GM15510 (cell line): ENCODE data around the gene CACNA2D3.

ENCODE experiments used
- POLR2A ChIP-seq: IDR thresholded peaks from 3 replicates; pipeline ENCODE4 v1.6.1; 2011; ENCODE audit warnings: borderline replicate concordance; ENCODE audit not compliant: insufficient read length; ENCODE audit errors: extremely low read depth

The CACNA2D3 gene

DNA sequence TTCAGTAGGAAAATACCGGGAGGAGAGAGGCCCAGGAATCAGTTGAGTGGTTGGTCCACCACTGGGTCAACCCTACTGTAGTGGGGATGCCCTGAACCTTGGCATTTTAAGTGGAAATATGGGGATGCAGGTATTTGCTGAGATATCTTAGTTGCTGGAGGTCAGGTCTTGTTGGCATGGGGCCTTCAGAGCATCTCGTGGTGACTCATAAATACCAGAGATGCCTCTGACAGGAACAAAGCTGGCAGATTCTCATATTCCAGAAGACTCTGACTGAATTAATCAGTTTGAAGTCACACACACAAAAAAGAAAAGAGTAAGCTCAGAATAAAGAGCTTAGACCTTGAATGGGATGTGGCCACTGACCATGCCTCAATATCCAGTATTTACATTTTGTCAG is 91.6 kb downstream of the CACNA2D3 start:
- TF ChIP-seq POLR2A: no peak

DNA sequence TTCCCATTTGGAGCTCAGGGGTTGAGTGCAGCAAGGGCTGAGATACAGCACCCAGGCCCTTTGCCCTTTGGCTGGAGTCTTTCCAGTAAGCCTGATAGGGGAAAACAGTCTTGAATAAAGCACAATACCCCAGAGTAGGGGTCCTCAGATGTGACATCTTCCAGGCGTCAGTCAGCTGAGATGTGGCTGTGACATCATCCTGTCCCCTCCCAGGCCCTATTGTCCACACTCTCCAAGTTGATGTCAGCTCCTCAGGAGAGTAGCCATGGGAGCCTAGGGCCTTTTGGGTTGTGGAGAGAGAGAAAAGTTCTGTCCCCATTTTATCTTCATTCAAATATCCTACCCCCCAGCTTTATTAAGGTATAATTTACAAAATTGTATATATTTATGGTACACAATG is 92.5 kb downstream of the CACNA2D3 start:
- no peak for TF ChIP-seq POLR2A

DNA sequence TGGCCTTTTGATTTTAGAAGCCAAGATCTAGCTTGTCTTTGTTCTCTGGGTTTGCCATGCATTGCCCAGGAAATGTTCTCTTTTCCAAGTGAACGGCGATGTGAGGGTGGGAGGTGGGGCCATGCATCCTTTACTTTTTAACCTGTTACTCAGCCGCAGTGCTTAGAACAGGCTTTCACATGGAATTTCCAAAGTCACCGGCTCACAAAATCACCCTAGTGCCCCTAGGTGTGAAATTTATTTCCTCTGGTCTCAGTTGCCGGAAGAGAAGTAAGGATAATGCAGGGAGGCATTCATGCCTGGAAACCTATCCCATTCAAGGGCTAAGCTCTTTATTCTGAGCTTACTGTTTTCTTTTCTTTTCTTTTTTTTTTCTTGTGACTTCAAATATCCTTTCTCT is 93.2 kb downstream of the CACNA2D3 start:
- TF ChIP-seq POLR2A: no peak

DNA sequence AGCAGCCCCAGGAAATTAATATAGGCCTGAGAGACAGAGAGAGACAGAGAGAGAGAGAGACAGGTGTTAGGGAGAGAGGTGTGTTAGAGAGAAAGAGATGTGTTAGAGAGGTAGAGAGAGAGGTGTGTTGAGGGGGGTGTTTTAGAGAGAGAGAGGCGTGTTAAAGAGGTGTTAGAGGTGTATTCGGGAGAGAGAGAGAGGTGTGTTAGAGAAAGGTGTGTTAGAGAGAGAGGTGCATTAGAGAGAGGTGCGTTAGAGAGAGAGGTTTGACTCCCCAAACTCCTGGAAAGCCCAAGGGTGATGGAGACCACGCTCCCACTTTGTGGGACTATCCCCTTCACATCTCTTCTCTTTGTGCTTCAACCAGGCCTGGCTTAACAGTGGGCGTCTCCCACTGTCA is 95.5 kb downstream of the CACNA2D3 start:
- TF ChIP-seq POLR2A: no peak

DNA sequence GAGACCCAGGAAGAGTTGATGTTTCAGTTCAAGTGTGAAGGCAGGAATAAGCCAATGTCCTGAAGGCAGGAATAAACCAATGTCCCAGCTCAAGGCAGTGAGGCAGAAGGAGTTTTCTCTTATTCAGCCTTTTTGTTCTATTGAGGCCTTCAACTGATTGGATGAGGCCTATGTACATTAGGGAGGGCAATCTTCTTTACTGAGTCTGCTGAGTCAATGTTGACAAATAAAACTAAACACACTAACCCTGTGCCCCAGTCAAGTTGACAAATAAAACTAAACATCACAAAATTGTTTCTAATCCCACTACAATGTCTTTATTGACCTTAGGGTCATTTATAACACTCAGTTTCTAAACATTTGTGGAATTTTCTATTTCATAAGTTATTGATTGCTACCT is 100.0 kb downstream of the CACNA2D3 start:
- TF ChIP-seq POLR2A: no peak

DNA sequence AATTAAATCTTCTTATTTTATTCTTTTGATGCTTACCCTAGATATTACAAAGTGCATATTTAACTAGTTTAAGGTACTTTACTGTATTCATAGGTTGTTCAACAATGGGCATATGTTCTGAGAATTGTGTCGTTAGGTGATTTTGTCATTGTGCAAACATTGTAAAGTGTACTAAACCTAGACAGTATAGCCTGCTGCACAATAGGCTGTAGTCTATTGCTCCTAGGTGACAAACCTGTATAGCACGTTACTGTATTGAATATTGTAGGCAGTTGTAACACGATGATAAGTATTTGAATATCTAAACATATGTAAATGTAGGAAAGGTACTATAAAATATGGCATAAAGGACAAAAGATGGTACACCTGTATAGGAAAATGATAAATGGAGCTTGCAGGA is 100.7 kb downstream of the CACNA2D3 start:
- TF ChIP-seq POLR2A: no peak

DNA sequence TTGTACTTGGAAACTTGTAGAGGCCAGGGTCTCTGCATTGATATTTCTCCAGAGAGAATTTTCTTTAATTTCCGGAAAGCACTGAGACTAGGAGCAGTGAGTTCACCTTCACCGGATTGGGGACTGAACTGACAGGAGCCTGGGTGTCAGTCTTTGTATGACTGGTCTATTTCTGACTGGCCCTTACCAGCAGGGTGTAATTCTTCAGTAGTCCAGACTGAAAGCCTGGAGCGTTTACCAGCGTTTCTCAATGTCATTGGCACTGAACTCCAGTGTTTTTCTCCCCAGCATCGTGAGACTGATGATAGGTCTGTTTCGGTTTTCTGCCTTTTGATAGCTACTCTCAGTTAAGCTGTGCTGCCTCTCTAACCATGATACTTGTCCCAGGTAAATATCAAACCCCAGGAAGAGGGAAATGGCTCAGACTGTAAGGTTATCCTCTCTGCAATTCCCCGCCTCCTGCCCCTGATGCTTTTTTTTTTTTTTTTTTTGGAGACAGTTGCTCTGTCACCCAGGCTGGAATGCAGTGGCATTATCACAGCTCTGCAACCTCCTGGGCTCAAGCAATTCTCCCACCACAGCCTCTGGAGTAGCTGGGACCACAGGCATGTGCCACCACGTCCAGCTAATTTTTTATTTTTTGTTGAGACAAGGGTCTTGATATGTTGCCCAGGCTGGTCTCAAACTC is 103.6 kb downstream of the CACNA2D3 start:
- no peak for TF ChIP-seq POLR2A

DNA sequence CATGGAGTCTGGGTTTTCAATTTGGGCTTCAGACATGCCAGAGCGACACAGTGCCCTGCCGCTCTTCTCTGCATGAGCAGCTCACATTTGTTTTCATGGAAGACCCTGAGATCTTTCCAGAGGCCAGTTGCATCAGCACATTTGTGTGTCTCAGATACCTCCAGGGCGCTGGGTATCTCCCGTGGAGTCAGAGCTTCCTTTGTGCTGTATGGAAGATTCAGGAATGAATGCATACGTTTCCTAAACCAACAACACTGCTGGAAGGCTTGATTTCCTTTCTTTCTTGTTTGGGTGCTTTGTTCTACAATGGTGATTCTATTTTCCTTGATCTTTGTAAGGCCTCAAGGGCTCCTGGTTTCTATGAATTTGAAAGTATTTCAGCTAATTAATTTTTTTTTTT is 106.5 kb downstream of the CACNA2D3 start:
- no peak for TF ChIP-seq POLR2A

DNA sequence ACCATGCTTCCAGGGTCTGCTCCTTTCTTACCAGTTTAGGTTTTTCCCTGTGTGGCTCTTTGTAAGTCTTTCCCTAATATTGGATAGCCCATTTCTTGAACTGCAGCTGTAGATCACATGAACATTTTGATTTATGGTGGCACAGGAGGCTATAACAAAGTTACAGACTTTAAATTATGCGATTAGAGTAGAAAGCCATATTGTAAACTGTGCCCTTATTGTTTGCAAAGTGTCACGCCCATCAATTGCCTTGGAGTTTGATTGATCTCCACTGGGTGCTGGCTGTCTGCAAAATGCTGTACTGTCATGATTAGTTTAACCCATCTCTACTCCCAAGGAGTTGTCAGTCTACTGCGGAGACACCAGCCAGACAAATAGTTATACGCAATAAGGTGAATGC is 110.3 kb downstream of the CACNA2D3 start:
- no peak for TF ChIP-seq POLR2A

DNA sequence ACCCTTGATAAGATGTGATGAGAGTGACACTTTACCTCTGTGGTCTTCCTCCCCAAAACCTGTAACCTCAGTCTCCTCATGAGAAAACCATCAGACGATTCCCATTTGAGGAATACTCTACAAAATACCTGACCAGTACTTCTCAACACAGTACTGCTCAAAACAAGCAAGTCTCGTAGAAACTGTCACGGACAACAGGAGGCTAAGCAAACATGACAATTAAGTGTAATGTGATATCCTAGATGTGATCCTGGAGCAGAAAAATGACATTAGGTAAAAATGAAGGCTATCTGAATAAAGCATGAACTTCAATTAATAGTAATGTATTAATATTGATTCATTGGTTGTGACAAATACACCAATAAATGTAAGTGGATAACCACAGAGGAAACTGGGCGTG is 113.6 kb downstream of the CACNA2D3 start:
- TF ChIP-seq POLR2A: no peak

DNA sequence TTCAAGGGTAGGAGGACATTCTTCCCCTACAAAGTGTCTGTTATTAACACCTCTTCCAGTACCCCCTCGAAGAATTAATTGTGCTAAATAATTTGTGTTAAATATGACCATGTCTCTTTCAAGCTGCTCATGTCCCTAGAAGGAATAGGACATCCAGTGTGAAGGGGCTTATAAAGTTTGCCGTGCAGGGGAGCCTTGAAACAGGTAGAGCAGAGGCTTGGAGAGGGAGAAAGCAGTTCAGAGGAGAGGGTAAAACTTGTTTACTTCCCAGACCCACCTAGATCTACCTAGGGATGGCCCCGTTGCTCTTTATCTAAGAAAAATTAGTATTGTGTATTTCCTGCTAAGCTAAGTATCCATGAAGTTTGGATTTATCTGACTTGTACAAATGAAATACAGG is 114.8 kb downstream of the CACNA2D3 start:
- no peak for TF ChIP-seq POLR2A

DNA sequence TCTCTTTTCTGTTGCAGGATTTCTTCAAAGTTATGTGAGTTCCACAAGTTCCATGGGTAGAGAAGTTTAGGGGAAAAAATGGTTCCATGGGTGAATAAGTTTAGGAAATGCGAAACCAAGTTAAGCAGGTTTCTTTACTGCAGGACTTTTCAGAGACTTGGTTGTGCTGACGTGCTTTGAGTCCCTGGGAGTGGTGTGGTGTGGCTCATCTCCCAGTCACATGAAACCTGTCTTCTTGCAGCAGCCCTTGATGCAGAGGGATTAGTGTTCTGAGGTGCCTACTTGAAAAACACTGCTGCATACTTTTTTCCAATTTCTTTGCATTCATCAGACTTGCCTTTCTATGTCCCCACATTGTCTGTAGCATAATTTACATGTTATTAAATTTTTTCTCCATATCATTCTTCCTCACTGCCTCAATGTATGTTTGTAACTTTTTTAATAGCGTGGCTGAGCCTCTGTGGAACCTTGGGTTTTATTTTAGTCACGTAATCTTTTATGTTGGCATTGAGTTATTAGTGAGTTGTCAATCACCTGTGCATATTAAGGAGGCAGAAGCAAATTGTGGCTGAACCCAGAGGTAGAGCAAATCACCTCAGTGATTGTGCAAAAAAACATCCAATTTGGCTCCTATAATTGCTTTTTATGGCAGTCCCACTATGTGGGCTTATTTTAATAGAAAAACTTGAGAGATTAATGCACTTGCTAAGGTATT is 115.6 kb downstream of the CACNA2D3 start:
- TF ChIP-seq POLR2A: no peak

DNA sequence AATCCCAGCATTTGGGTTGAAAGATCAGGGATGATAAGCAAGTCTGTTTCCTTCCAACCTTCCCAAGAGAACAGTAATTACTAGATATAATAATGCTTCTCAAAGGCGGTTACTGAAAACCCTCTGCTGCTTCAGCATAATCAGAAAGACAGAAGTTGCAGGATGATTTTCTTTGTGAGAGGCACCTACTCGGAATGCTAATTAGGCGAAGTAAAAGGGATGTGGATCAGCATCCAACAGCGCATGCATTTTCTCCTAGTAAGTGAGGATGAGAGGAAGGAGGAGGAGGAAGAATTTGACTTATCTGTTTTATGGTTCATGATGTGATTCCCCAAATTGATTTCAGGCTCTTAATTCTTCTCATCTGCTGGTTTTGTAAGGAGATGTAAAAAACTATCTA is 118.0 kb downstream of the CACNA2D3 start:
- no peak for TF ChIP-seq POLR2A

DNA sequence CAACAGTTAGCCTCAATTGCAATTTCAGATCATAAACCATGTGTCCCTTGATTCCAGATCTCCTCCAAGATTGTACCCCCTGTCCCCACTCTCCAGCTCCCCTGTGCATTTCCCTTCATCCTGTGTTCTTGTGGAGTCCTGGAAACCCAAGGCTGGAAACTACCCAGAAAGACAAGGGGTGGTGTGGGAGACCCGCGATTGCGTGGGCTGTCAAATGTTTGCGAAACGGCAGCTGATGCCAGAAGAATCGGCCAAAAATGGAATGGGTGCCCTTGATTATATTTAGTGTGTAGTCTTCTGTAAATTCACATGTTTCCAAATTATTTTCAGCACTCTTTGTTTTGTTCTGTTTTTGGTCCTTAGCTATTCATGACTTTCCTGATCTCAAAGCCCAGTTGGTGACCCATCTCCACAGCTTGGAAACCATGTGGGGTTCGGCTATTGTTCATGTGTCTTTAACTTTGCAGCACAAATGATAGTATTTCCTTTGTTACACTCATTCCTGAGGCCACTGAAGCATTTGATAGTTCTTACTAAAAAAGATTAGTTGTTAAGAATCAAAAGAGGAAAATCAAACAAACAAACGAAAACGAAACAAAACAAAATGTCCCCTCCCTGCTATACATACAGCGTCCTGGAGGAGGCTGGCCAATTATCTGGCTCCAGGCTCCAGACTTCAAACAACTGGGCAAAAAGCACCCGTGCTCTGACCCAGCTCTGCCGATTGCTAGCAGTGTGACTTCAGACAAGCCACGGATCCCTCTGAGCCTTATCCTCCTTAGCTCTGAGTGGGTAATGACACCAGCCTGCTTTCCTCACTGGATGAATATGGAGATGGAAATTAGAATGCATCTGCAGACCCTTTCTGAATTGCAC is 120.9 kb downstream of the CACNA2D3 start:
- no peak for TF ChIP-seq POLR2A

DNA sequence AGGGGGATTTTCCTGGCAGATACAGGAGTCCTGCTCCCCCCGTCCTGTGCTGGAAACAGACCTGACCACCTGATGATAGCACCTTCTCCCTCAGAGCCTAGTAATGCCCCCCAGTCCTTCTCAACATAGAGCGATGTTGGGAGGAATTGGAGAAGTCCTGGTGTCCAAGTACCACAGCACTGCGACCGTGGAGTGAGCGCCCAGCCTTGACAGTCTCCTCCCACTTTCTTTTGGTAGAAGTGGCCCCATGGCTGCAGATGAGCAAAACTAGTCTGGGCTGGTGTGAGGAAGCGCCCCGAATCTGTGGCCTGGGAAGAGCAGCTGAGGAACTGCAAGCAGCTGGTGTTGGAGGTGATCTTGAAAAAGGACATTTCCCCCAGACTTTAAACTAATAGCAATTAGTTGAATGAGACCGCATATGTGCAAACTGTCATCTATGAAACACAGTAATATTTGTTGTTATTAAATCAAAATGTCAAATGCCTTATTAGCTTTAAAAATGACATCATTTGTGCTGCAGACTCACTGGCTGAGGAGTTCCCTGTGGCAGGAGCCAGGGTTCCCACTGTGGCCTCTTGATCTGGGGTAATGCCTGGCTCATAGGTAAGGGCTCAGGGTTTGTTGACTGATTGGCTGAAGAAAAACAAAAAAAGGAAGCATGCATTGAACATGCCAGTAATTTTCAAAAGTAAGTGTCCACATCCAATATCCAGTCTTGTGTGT is 121.8 kb downstream of the CACNA2D3 start:
- TF ChIP-seq POLR2A: no peak
